ENCODE data around the gene TEAD1.

The TEAD1 gene

GRCh38 chr11:12806113-12806512 lies 131.9 kb downstream of the TEAD1 start:
- no peak overlapping the region for H3K4me3 Mint-ChIP-seq
- H3K9me3 Mint-ChIP-seq = no peaks in the 10 kb centered on the region
- H3K36me3 Mint-ChIP-seq (ENCODE audit: low read depth) = no peaks in the 10 kb centered on the region
- peaks cover 25% of the 10 kb centered on the region for H3K27me3 Mint-ChIP-seq (ENCODE audit: low read depth)
- no peak overlapping the region for H3K27ac Mint-ChIP-seq
- peaks cover 18% of the 10 kb centered on the region for H3K4me1 Mint-ChIP-seq (ENCODE audit: low read depth)

- no peaks in the 10 kb centered on the region for H3K36me3 Mint-ChIP-seq (ENCODE audit: low read depth)
- no peak overlapping the region for H3K27ac Mint-ChIP-seq
- H3K4me1 Mint-ChIP-seq (ENCODE audit: low read depth) = peaks cover 27% of the 10 kb centered on the region
- H3K4me3 Mint-ChIP-seq = no peak overlapping the region
- H3K27me3 Mint-ChIP-seq (ENCODE audit: low read depth) = peaks cover 16% of the 10 kb centered on the region
- no peaks in the 10 kb centered on the region for H3K9me3 Mint-ChIP-seq
Observed at GRCh38 chr11:12807621-12808020, 133.4 kb downstream of the TEAD1 start.

GRCh38 chr11:12808519-12808918 lies 134.3 kb downstream of the TEAD1 start:
- H3K27me3 Mint-ChIP-seq (ENCODE audit: low read depth) = peaks cover 10% of the 10 kb centered on the region
- peaks cover 27% of the 10 kb centered on the region for H3K4me1 Mint-ChIP-seq (ENCODE audit: low read depth)
- H3K36me3 Mint-ChIP-seq (ENCODE audit: low read depth) = no peaks in the 10 kb centered on the region
- peak overlapping the region; percentile 5 for H3K4me3 Mint-ChIP-seq
- H3K27ac Mint-ChIP-seq = no peak overlapping the region
- H3K9me3 Mint-ChIP-seq = no peaks in the 10 kb centered on the region

- Mint-ChIP-seq H3K4me3 (no peak overlapping the region), H3K27me3 (ENCODE audit: low read depth) (peaks cover 6% of the 10 kb centered on the region), H3K36me3 (ENCODE audit: low read depth) (no peaks in the 10 kb centered on the region), H3K4me1 (ENCODE audit: low read depth) (peaks cover 28% of the 10 kb centered on the region), H3K27ac (no peak overlapping the region), H3K9me3 (no peaks in the 10 kb centered on the region)
Observed at GRCh38 chr11:12809364-12809763, 135.1 kb downstream of the TEAD1 start.

- H3K4me3 Mint-ChIP-seq = no peak overlapping the region
- H3K36me3 Mint-ChIP-seq (ENCODE audit: low read depth) = no peaks in the 10 kb centered on the region
- H3K27ac Mint-ChIP-seq = no peak overlapping the region
- no peaks in the 10 kb centered on the region for H3K9me3 Mint-ChIP-seq
- H3K4me1 Mint-ChIP-seq (ENCODE audit: low read depth) = peaks cover 34% of the 10 kb centered on the region
- peaks cover 6% of the 10 kb centered on the region for H3K27me3 Mint-ChIP-seq (ENCODE audit: low read depth)
Observed at GRCh38 chr11:12809864-12810567, 135.8 kb downstream of the TEAD1 start.

- peaks cover 9% of the 10 kb centered on the region for H3K27me3 Mint-ChIP-seq (ENCODE audit: low read depth)
Observed at GRCh38 chr11:12810568-12810894, 136.3 kb downstream of the TEAD1 start.

GRCh38 chr11:12811861-12812260 lies 137.6 kb downstream of the TEAD1 start:
- peaks cover 48% of the 10 kb centered on the region for H3K4me1 Mint-ChIP-seq (ENCODE audit: low read depth)
- H3K27ac Mint-ChIP-seq = peak overlapping the region; percentile 22
- no peaks in the 10 kb centered on the region for H3K36me3 Mint-ChIP-seq (ENCODE audit: low read depth)
- no peaks in the 10 kb centered on the region for H3K9me3 Mint-ChIP-seq
- no peak overlapping the region for H3K4me3 Mint-ChIP-seq
- peaks cover 11% of the 10 kb centered on the region for H3K27me3 Mint-ChIP-seq (ENCODE audit: low read depth)

More at GRCh38 chr11:12810568-12810894, 136.3 kb downstream of the TEAD1 start:
- Mint-ChIP-seq H3K4me1 (ENCODE audit: low read depth) (peaks cover 39% of the 10 kb centered on the region), H3K36me3 (ENCODE audit: low read depth) (no peaks in the 10 kb centered on the region), H3K4me3 (no peak overlapping the region), H3K9me3 (no peaks in the 10 kb centered on the region), H3K27ac (no peak overlapping the region)

- H3K4me3 Mint-ChIP-seq = no peak overlapping the region
- no peak overlapping the region for H3K27ac Mint-ChIP-seq
- H3K4me1 Mint-ChIP-seq (ENCODE audit: low read depth) = peaks cover 40% of the 10 kb centered on the region
- no peaks in the 10 kb centered on the region for H3K9me3 Mint-ChIP-seq
- H3K36me3 Mint-ChIP-seq (ENCODE audit: low read depth) = no peaks in the 10 kb centered on the region
- peaks cover 11% of the 10 kb centered on the region for H3K27me3 Mint-ChIP-seq (ENCODE audit: low read depth)
Observed at GRCh38 chr11:12812849-12813248, 138.6 kb downstream of the TEAD1 start.

- no peak overlapping the region for H3K4me3 Mint-ChIP-seq
Observed at GRCh38 chr11:12813371-12814225, 139.4 kb downstream of the TEAD1 start.

GRCh38 chr11:12815129-12815480 lies 140.9 kb downstream of the TEAD1 start:
- Mint-ChIP-seq H3K9me3 (no peaks in the 10 kb centered on the region), H3K4me3 (no peak overlapping the region)

More at GRCh38 chr11:12813371-12814225, 139.4 kb downstream of the TEAD1 start:
- Mint-ChIP-seq H3K27me3 (ENCODE audit: low read depth) (peaks cover 11% of the 10 kb centered on the region), H3K4me1 (ENCODE audit: low read depth) (peaks cover 37% of the 10 kb centered on the region), H3K36me3 (ENCODE audit: low read depth) (no peaks in the 10 kb centered on the region), H3K27ac (no peak overlapping the region), H3K9me3 (no peaks in the 10 kb centered on the region)

GRCh38 chr11:12815931-12816494 lies 141.8 kb downstream of the TEAD1 start:
- H3K4me1 Mint-ChIP-seq (ENCODE audit: low read depth) = peaks cover 30% of the 10 kb centered on the region
- no peak overlapping the region for H3K4me3 Mint-ChIP-seq
- H3K27ac Mint-ChIP-seq = no peak overlapping the region
- H3K9me3 Mint-ChIP-seq = no peaks in the 10 kb centered on the region
- H3K36me3 Mint-ChIP-seq (ENCODE audit: low read depth) = no peaks in the 10 kb centered on the region
- peaks cover 15% of the 10 kb centered on the region for H3K27me3 Mint-ChIP-seq (ENCODE audit: low read depth)

More at GRCh38 chr11:12815129-12815480, 140.9 kb downstream of the TEAD1 start:
- Mint-ChIP-seq H3K27ac (no peak overlapping the region), H3K4me1 (ENCODE audit: low read depth) (peaks cover 30% of the 10 kb centered on the region), H3K36me3 (ENCODE audit: low read depth) (no peaks in the 10 kb centered on the region), H3K27me3 (ENCODE audit: low read depth) (peaks cover 14% of the 10 kb centered on the region)

GRCh38 chr11:12817681-12818332 lies 143.6 kb downstream of the TEAD1 start:
- peaks cover 31% of the 10 kb centered on the region for H3K27me3 Mint-ChIP-seq (ENCODE audit: low read depth)
- H3K4me3 Mint-ChIP-seq = no peak overlapping the region
- H3K27ac Mint-ChIP-seq = no peak overlapping the region
- no peaks in the 10 kb centered on the region for H3K9me3 Mint-ChIP-seq
- H3K36me3 Mint-ChIP-seq (ENCODE audit: low read depth) = no peaks in the 10 kb centered on the region
- peaks cover 21% of the 10 kb centered on the region for H3K4me1 Mint-ChIP-seq (ENCODE audit: low read depth)

GRCh38 chr11:12818333-12819015 lies 144.3 kb downstream of the TEAD1 start:
- H3K9me3 Mint-ChIP-seq = no peaks in the 10 kb centered on the region
- H3K27ac Mint-ChIP-seq = no peak overlapping the region
- peaks cover 36% of the 10 kb centered on the region for H3K27me3 Mint-ChIP-seq (ENCODE audit: low read depth)
- H3K4me3 Mint-ChIP-seq = no peak overlapping the region
- peaks cover 21% of the 10 kb centered on the region for H3K4me1 Mint-ChIP-seq (ENCODE audit: low read depth)
- no peaks in the 10 kb centered on the region for H3K36me3 Mint-ChIP-seq (ENCODE audit: low read depth)

- H3K27ac Mint-ChIP-seq = no peak overlapping the region
- H3K4me1 Mint-ChIP-seq (ENCODE audit: low read depth) = no peaks in the 10 kb centered on the region
- H3K4me3 Mint-ChIP-seq = no peak overlapping the region
- H3K36me3 Mint-ChIP-seq (ENCODE audit: low read depth) = no peaks in the 10 kb centered on the region
- no peaks in the 10 kb centered on the region for H3K9me3 Mint-ChIP-seq
- peaks cover 63% of the 10 kb centered on the region for H3K27me3 Mint-ChIP-seq (ENCODE audit: low read depth)
Observed at GRCh38 chr11:12822392-12823022, 148.3 kb downstream of the TEAD1 start.

Data from T-helper 1 cell treated with Interleukin-12 subunit alpha and Interleukin-12 subunit beta and Interleukin-4 antibody, amounts not matched to agents 30 μg/mL and 1 μg/mL, for 36 hours (primary cell).